ENCODE data around the gene TEX10.

GRCh38 chr9:100269656-100270055, 83.1 kb downstream of the TEX10 start:
- TF ChIP-seq POLR2A (IDR thresholded peaks at IDR 0.05) (no peak), CTCF (IDR thresholded peaks at IDR 0.05) (no peak)
